GM18508 (cell line): ENCODE measurements around the gene ST6GALNAC5.

Source experiments
- ATAC-seq: cut with Tn5 transposase; IDR thresholded peaks from one replicate; pipeline ENCODE4 v1.9.1; 2021; ENCODE audit warnings: moderate number of reproducible peaks; ENCODE audit not compliant: insufficient read depth, unreplicated experiment

Gene ST6GALNAC5

DNA sequence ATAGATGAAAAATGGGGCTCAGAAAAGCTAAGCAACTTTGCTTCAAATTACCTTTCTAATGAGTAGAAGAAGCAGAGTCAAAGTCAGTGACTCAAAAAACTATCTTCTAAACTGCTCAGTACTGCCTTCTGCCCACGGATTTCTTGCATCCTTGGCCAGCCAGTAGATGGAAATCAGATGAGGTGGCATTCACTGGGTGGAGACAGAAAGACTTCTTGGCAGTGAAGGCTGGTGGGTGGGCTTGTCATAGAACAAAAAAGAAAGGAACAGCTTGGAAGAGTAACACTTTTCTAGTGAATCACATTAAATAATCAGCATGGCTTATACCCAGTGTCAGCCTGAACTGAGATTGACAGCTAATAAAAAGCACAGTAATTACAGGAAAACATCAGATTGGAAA is 170.7 kb downstream of the ST6GALNAC5 start:
- ATAC-seq = no peak

DNA sequence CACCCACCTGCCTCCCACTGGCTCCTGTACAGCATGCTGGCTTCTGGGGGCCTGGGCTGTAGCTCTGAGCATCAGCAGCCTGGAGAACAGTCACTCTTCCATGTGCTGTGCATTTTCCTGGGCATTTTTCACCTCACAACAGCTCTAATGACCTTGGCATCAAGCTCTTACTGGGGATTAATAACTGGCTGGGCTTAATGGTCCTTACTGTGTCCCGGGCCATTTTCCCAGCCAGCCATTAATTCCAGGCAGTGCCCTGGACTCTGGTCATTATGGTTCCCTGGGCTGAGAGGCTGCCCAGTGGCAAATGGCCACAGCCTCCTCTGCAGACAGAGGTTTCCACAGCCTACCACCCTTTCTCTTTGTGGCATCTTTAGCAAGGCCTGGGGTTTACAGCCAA is 171.8 kb downstream of the ST6GALNAC5 start:
- ATAC-seq = no peak

DNA sequence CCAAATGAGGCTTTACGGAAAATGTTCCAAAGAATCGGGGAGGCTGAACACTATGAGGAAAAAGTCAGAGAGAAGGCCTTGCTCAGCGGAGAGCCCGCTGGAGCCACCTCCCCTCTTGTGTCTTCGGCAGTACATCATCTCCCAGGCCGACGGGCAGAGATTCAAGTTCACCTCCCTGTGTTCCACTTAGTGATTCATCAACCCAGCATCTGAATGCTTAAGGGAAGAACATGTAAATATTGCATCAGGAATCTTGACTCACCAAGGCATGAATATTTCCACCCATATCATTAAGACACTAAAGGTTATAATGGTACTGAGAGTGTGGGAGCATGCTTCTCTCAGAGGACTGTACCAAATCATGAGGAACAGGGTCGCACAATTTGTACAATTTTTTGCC is 172.5 kb downstream of the ST6GALNAC5 start:
- ATAC-seq = no peak

DNA sequence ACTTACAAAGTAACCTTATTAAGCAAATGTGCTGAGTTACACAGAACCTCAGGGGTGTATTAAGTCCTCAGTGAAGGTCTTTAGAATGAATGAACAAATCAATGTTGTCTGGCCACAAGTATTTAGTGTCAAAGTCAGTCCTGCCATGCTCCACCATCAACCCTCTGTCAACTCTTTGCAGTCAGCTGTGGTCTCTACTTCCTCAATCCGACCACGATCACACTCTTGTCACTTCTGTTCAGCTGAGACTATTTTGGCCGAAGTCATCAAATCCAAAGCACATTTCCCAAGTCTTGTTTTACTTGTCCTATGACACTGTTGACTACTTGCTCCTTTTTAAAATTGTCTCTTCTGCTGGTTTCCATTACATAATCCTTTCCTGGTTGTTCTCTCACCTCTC is 173.5 kb downstream of the ST6GALNAC5 start:
- ATAC-seq = no peak

DNA sequence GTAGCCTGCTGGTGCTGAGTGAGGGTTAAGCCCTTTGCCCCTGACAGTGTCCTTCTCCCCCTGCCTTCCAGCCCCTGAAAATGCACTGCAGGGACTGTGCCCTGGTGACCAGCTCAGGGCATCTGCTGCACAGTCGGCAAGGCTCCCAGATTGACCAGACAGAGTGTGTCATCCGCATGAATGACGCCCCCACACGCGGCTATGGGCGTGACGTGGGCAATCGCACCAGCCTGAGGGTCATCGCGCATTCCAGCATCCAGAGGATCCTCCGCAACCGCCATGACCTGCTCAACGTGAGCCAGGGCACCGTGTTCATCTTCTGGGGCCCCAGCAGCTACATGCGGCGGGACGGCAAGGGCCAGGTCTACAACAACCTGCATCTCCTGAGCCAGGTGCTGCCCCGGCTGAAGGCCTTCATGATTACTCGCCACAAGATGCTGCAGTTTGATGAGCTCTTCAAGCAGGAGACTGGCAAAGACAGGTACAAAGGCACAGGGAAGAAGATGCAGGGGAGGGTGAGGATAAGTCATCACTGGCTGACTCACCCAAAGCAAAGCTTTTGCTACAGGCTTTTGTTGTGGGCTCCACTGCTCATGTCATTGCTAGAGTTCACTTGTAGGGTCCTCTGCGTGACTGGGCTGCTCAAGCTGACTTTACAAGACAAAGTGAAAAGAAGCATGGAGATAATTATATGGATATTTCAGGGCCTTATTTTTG is 177.0 kb downstream of the ST6GALNAC5 start:
- no peak for ATAC-seq

DNA sequence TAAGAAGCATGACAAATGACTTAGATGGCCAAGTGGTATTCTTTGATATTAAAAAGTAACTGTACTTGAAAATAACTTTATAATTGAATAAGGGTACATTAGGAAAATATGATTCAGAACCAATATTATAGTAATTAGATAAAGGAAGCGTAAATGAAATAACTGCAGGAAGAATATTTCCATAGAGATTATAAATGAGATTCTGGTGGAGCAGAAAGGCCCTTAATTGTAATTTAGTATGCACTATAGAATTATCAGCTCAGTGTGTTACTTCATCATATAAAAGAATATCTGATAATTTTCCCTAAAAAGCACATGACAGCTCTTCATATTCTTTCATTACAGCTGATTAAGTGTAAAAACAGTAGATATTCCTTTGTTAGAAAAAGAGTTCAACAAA is 180.3 kb downstream of the ST6GALNAC5 start:
- ATAC-seq = no peak

DNA sequence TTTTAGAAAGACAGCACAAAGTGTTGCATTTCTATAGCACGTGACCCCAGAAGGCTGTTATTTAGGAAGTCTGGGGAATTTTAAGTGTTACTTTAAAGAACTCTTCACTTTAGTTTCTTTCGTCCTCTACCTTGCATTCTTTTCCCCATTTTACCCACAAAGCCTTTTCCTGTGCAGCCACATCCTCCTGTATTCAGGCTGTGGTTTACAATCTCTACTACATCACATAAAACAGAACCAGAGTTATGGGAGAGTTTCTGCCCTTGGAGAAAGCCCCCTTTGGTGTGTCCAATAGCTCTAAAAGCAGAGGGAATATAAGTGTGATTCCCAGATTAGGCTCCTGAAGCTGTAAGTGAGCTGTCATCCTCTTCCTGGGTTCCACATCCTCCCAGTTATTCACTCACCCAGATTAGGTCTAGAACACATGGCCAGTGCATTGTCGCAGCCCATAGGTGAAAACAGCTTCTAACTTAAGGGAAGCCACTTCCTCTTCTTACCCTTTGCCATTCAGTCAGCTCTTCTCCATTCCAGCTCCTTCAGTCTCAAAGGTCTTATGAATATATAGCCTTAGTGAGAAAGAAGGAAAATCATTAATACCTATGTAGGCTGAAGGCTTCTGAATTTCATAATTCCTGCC is 180.8 kb downstream of the ST6GALNAC5 start:
- ATAC-seq = no peak

DNA sequence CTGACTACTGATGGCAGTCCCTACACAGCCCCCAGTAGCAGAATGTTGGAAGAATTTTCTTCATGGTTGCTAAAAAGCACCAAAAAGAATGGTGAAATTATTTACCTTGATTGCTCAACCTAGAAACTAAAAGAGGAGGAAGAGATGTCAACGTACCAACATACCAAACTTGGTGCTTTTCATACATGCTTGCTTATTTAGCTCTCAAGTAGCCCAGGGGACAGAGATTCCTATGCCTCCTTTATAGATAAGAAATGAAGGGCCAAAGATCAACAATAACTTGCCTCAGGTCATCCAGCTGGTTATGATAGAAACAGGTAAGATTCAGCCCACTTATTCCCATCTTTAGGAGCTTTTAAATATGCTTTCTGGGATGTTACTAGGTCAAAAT is 181.3 kb downstream of the ST6GALNAC5 start:
- no peak for ATAC-seq

GRCh38 chr1:77051425-77051824 is 184.1 kb downstream of the ST6GALNAC5 start:
- ATAC-seq = no peak

GRCh38 chr1:77056525-77056924 is 189.2 kb downstream of the ST6GALNAC5 start:
- ATAC-seq = no peak

- no peak for ATAC-seq
These were observed 190.8 kb downstream of the ST6GALNAC5 start for GRCh38 chr1:77057994-77058585.

GRCh38 chr1:77060000-77060399 is 192.7 kb downstream of the ST6GALNAC5 start:
- no peak for ATAC-seq

DNA sequence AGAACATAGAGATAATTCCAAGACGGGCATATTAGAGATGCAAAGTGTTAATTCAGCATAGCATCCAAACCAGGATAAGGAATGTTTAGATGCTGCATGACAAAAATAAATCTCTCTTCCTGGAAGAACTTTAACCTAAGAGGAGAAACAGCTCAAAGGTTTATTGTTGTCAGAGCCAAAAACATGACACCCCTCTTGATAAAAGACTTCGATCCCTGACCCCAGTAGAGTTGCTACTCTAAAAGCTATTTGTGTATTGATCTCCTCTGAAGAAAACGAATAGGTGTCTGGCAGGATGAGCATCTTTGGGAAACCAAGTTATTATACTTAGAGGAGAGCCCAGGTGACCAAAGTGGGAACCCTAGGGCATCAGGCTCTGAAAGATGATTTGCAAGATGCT is 193.9 kb downstream of the ST6GALNAC5 start:
- no peak for ATAC-seq

GRCh38 chr1:77063118-77063517 is 195.8 kb downstream of the ST6GALNAC5 start:
- ATAC-seq = no peak

- ATAC-seq = no peak
These were observed 197.0 kb downstream of the ST6GALNAC5 start for GRCh38 chr1:77064246-77064645.

- no peak for ATAC-seq
These were observed 198.5 kb downstream of the ST6GALNAC5 start for GRCh38 chr1:77065693-77066342.

DNA sequence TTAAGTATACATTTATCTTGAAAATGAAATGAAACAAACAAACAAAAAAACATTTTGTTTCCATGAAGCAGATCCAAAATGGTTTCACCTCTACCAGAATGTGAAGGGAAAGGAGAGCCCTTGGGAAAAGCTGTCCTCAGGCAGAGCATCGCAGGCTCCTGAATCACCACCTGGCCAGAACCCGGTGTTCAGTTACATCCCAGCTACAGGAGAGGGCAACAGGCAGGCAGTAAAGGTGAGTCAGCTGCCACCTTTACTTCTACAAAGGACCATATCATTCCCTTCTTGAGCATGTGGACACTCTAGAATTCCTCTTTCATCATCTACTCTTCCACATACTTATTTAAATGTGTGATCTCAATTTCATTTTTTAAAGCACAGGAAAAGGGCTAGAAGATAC is 200.7 kb downstream of the ST6GALNAC5 start:
- no peak for ATAC-seq

DNA sequence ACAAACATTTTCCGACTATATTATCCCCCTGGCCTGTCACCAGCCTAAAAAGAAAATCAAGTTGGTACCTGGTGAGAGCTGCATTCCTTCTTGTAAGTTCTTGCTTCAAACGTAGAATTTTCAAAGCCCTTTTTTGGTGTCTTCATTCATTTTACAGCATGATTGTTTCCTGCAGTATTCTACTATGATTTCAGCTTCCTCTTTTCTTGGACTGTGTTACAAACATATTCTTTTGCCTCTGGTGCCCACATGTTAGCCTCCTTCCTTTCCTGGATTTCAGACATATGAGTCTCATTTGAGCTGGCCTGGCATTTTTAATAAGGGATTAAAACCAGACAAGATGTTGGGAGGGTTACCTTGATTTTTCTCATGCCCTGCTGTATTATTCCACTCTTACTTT is 209.5 kb downstream of the ST6GALNAC5 start:
- no peak for ATAC-seq

DNA sequence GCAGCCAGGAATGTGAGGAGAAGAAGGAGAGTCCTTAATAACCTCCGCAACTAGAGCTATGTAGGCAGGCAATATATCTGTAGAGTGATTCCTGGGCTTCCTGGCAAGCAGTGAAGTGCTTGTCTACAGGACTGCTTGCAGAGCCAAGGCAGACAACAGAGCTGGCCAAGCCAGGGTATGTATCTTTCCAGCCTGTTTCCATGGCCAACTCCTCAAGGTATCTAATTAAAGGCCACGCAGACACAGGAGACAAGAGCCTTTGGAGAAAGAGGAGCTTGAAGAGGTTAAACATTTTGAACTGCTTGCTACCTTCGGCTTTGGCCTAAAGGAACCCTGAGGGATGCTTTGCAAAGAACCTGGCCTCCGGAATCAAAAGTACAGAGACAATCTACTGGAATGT is 214.6 kb downstream of the ST6GALNAC5 start:
- no peak for ATAC-seq

DNA sequence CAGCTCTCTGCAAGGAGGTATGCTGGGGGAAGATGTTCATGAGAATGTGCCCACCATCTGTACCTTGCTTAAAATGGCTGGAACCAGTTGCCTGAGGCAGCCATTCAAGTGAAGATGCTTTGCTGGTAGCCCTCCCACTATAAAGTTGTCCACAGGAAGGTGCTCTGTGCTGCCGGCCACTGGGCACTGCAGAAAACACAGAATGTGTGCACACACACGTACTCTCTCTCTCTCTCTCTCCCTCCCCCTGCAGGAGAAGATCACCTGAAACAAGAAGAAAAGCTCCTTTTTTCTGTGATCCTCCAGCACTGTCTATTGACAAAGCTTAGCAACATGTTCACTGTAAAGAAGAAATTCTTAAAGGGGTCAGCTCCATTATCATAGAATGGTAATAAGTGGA is 217.2 kb downstream of the ST6GALNAC5 start:
- no peak for ATAC-seq

GRCh38 chr1:77085109-77085508 is 217.8 kb downstream of the ST6GALNAC5 start:
- no peak for ATAC-seq
